Right lobe of liver (tissue), 6 donors: ENCODE measurements around the gene IMMT. TPM values are rescaled to one million over a fixed set of nuclear protein-coding genes. Genes with fewer than 3 reads are reported as not detected.

ENCODE experiments used
- ATAC-seq, 4 donors: fragments of 200-7000 bp; cut with Tn5 transposase; one replicate each; pipeline ENCODE4 v1.9.1; 2020; ENCODE audit warnings: mild to moderate bottlenecking in 4 of 4, moderate library complexity in 4 of 4
- DNase-seq, 3 donors: peaks; one replicate each; pipeline ENCODE4 v3.0.0-alpha.2; 2020
- H3K27ac ChIP-seq, 3 donors: fragments of 200-600 bp; one replicate each; pipeline ENCODE4 v1.8.0; 2022
- H3K27me3 ChIP-seq, 2 donors: fragments of 200-600 bp; one replicate each; pipeline ENCODE4 v1.8.0; 2022
- H3K36me3 ChIP-seq, 4 donors: fragments of 200-600 bp; sonication (generic) in 1 of 4; one replicate each; pipeline versions ENCODE4 v1.5.1 to v1.8.0; 2017 to 2022; ENCODE audit warnings: control low read depth in 1 of 4
- H3K4me1 ChIP-seq, 4 donors: fragments of 200-600 bp; sonication (generic) in 1 of 4; one replicate each; pipeline versions ENCODE4 v1.5.1 to v1.8.0; 2017 to 2022; ENCODE audit warnings: control low read depth in 1 of 4
- H3K4me3 ChIP-seq, 3 donors: fragments of 200-600 bp; one replicate each; pipeline ENCODE4 v1.8.0; 2022
- H3K9me3 ChIP-seq, 4 donors: fragments of 200-600 bp; sonication (generic) in 1 of 4; one replicate each; pipeline versions ENCODE4 v1.5.1 to v1.8.0; 2017 to 2022; ENCODE audit warnings: control low read depth in 1 of 4
- POLR2A ChIP-seq: fragments of 450-650 bp; IDR thresholded peaks from one replicate; pipeline ENCODE4 v1.6.1; 2017; ENCODE audit warnings: antibody characterized with exemption, mild to moderate bottlenecking
- WGBS: methylation state at CpG from one replicate; pipeline ENCODE4 v1.1.6; 2018; ENCODE audit warnings: low coverage, low lambda C conversion rate; ENCODE audit not compliant: insufficient coverage; ENCODE audit errors: missing lambda C conversion rate; 5-methylcytosine and 5-hydroxymethylcytosine counted together
- intact Hi-C, 2 donors: fragments of 100-400 bp; cut with DNase I; formaldehyde crosslinking; loops; one replicate each; pipeline versions ENCODE4 v1.11.2 to v1.14.1; 2022
- total RNA-seq, 6 experiments: library from RNA; depleted of rRNA in 2 of 6; stranded (reverse); fragments of >200 nt in 2 of 6; fragmentation: NEBNext Ultra II Directional in 3 of 6; extraction: Animal tissue kit (Norgen Biotek cat#: 25700) in 3 of 6; gene quantifications; one replicate each; pipeline versions ENCODE4 v1.1.0 to v1.2.4, GENCODE V29; 2016 to 2023
- TF ChIP-seq, protein P1 (sequence below), 4 donors: fragments of 200-600 bp in 3 of 4; fragments of 450-650 bp in 1 of 4; IDR thresholded peaks; one replicate each; pipeline versions ENCODE4 v1.5.1 to v1.8.0; 2016 to 2022; ENCODE audit warnings: antibody characterized with exemption in 4 of 4, mild to moderate bottlenecking in 2 of 4
- donor health status: DM: no; HTN: yes; CAD: no.
- donor health status: DM: no; HTN: no; CAD: no.
- donor health status: DM: no; HTN: no; CAD: no.
- donor health status: DM: no; HTN: yes; CAD: no.
- donor health status: DM: no; HTN: yes; CAD: no.

The IMMT gene
- total RNA-seq, 6 experiments from 2014 or later, result 48.9 to 56.9 (median 52.5) TPM

DNA sequence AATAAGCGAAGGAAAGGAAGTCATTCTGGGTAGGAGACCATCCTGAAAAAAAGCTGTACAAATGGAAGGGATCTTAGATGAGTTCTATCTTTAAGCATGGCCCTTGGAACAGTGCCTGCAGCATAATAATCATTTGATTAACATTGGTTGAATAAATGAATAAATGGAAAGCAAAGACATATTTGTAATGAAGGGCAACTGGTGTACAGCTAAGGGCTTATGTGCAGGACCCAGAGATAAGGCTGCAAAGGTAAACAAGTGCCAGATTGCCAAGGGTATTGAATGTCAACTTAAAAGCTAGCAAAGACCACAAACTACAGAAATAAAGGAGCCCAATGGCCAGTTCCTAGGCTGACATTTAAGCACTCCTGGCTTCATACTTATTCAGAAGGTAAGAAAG is 19.4 kb downstream of the IMMT start:
- no peak overlapping the region for H3K27ac ChIP-seq
- peaks cover 0 to 60% (median 15%) of the 10 kb centered on the region in 4 donors for H3K36me3 ChIP-seq
- peaks cover 0 to 7% (median 0%) of the 10 kb centered on the region in 4 donors for H3K4me1 ChIP-seq
- TF ChIP-seq, protein P1, sequence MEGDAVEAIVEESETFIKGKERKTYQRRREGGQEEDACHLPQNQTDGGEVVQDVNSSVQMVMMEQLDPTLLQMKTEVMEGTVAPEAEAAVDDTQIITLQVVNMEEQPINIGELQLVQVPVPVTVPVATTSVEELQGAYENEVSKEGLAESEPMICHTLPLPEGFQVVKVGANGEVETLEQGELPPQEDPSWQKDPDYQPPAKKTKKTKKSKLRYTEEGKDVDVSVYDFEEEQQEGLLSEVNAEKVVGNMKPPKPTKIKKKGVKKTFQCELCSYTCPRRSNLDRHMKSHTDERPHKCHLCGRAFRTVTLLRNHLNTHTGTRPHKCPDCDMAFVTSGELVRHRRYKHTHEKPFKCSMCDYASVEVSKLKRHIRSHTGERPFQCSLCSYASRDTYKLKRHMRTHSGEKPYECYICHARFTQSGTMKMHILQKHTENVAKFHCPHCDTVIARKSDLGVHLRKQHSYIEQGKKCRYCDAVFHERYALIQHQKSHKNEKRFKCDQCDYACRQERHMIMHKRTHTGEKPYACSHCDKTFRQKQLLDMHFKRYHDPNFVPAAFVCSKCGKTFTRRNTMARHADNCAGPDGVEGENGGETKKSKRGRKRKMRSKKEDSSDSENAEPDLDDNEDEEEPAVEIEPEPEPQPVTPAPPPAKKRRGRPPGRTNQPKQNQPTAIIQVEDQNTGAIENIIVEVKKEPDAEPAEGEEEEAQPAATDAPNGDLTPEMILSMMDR (IDR thresholded peaks at IDR 0.05), result no peak
- TF ChIP-seq POLR2A, result no peak
- intact Hi-C loops, result no loop called here
- ATAC-seq, result peak in 1 of 4 donors; percentile 28
- no peak overlapping the region for H3K4me3 ChIP-seq
- DNase-seq, result no peak
- H3K27me3 ChIP-seq, result no peaks in the 10 kb centered on the region
- WGBS, result 90% methylated on average over 1 of the region's 1 CpG
- H3K9me3 ChIP-seq, result no peaks in the 10 kb centered on the region

DNA sequence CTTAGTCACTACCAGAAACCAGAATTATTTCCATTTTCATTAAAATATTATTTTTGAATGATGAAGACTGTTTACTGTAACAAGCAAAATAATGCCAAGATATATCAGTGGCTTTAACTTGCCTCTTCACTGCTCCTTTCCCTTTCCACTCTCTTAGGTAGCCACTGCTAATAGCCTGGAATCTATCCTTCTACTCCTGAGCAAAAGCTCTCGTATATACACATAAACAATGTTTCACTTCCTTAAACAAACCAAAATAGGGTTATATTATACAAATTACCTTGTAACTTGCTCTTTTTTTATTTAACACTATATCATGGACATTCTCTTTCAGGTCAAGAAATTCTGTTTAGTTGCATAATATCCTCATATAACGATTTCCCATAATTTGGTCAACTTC is 20.8 kb downstream of the IMMT start:
- H3K36me3 ChIP-seq, result peaks cover 0 to 67% (median 19%) of the 10 kb centered on the region in 4 donors
- H3K27me3 ChIP-seq, result no peaks in the 10 kb centered on the region
- no peak for TF ChIP-seq POLR2A
- TF ChIP-seq, protein P1 (IDR thresholded peaks at IDR 0.05), result no peak
- ATAC-seq, result no peak
- intact Hi-C loops, result no loop called here
- DNase-seq, result no peak
- no peak overlapping the region for H3K4me3 ChIP-seq
- 40% methylated on average over 2 of the region's 2 CpGs for WGBS
- peaks cover 0 to 7% (median 0%) of the 10 kb centered on the region in 4 donors for H3K4me1 ChIP-seq
- H3K9me3 ChIP-seq, result no peaks in the 10 kb centered on the region
- no peak overlapping the region for H3K27ac ChIP-seq

DNA sequence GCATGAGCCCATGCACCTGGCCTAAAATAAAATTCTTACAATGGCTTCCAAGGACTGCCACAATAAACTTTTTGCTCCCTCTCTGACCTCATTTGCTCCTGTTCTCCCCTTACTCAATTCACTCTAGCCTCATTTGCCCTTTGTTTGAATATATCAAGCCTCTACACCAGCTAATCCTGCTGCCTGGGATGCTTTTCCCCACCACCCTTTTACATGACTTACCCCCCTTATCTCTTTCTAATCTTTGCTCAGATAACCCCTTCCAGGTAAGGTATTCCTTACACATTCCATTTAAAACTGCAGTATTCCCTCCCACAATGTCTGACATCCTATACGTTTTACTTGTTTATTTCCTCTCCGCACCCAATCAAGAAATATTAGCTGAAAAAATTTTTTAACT is 22.7 kb downstream of the IMMT start:
- Histone ChIP-seq H3K4me3 (no peak overlapping the region), H3K4me1 (peaks cover 0 to 7% (median 0%) of the 10 kb centered on the region in 4 donors), H3K9me3 (no peaks in the 10 kb centered on the region), H3K27me3 (no peaks in the 10 kb centered on the region), H3K27ac (no peak overlapping the region), H3K36me3 (peaks cover 0 to 70% (median 21%) of the 10 kb centered on the region in 4 donors)
- no peak for ATAC-seq
- TF ChIP-seq, protein P1 (IDR thresholded peaks at IDR 0.05), result no peak
- TF ChIP-seq POLR2A, result no peak
- intact Hi-C loops, result no loop called here
- no peak for DNase-seq
- 25% methylated on average over 2 of the region's 2 CpGs for WGBS

DNA sequence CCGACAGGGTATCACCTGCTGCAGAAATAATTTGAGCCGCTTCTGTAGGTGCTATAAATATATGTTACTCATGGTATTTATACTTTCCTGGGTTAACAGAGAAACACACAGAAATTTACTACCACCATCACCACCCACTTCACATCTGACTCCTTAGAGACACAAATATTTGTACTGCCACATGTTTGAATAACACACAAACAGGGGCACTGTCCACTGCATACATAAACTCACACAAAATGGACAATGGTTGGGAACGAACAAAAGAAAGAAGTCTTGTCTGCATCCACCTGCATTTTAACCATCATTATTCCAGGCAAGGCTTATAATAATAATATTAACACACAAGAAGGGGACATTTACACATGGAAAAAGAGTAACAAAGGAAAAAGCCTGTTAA is 24.0 kb downstream of the IMMT start:
- no peak for TF ChIP-seq POLR2A
- TF ChIP-seq, protein P1 (IDR thresholded peaks at IDR 0.05), result no peak
- no peak for DNase-seq
- no peak for ATAC-seq
- peaks cover 0 to 71% (median 20%) of the 10 kb centered on the region in 4 donors for H3K36me3 ChIP-seq
- intact Hi-C loops, result no loop called here
- no peak overlapping the region for H3K4me3 ChIP-seq
- 92% methylated on average over 3 of the region's 3 CpGs for WGBS
- H3K27me3 ChIP-seq, result no peaks in the 10 kb centered on the region
- H3K4me1 ChIP-seq, result peaks cover 0 to 7% (median 0%) of the 10 kb centered on the region in 4 donors
- no peak overlapping the region for H3K27ac ChIP-seq
- H3K9me3 ChIP-seq, result no peaks in the 10 kb centered on the region

DNA sequence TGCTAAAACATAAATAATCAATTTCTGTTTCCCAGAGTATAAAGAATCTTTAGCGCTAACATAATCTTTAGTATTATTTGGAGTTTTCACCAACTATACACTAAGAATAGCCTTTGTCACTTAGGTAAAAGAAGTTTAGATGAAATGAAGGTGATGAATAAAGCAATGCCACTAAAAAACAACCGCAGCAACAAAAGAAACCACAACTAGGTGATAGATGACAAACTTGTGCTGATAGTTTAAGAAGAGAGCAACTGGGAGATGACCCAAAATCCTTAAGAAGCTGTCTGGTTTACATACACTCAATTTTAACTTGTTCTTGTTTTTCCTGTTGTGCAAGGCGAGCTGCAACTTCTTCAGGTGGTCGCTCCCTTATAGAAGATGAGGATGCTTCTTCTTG is 24.8 kb downstream of the IMMT start:
- TF ChIP-seq, protein P1 (IDR thresholded peaks at IDR 0.05), result no peak
- TF ChIP-seq POLR2A, result no peak
- Histone ChIP-seq H3K4me1 (no peaks in the 10 kb centered on the region), H3K4me3 (no peak overlapping the region), H3K27ac (no peak overlapping the region), H3K9me3 (no peaks in the 10 kb centered on the region), H3K36me3 (peaks cover 0 to 78% (median 25%) of the 10 kb centered on the region in 4 donors), H3K27me3 (no peaks in the 10 kb centered on the region)
- DNase-seq (no peak), ATAC-seq (no peak)
- 81% methylated on average over 4 of the region's 4 CpGs for WGBS
- intact Hi-C loops, result no loop called here
